Upper lobe of left lung (tissue), 4 donors: ENCODE data around the gene SUV39H2.

Experiments
- EP300 ChIP-seq, 4 donors: sonication (generic); formaldehyde crosslinking; IDR thresholded peaks; one replicate each; pipeline ENCODE4 v1.5.1; 2017; ENCODE audit warnings: antibody characterized with exemption in 4 of 4, control low read depth in 2 of 4
- POLR2A ChIP-seq, 4 donors: fragments of 450-650 bp; IDR thresholded peaks; one replicate each; pipeline ENCODE4 v1.5.1; 2016 to 2017; ENCODE audit warnings: antibody characterized with exemption in 4 of 4, mild to moderate bottlenecking in 2 of 4
- POLR2AphosphoS5 ChIP-seq, 2 donors: sonication (generic); formaldehyde crosslinking; IDR thresholded peaks; one replicate each; pipeline ENCODE4 v1.5.1; 2017; ENCODE audit warnings: antibody characterized with exemption in 2 of 2
- TF ChIP-seq, protein P1 (sequence below), 6 experiments: fragments of 450-650 bp in 4 of 6; fragments of 200-600 bp in 2 of 6; sonication (generic) in 2 of 6; IDR thresholded peaks; one replicate each; pipeline ENCODE4 v1.5.1; 2016 to 2019; ENCODE audit warnings: antibody characterized with exemption in 6 of 6

DNA sequence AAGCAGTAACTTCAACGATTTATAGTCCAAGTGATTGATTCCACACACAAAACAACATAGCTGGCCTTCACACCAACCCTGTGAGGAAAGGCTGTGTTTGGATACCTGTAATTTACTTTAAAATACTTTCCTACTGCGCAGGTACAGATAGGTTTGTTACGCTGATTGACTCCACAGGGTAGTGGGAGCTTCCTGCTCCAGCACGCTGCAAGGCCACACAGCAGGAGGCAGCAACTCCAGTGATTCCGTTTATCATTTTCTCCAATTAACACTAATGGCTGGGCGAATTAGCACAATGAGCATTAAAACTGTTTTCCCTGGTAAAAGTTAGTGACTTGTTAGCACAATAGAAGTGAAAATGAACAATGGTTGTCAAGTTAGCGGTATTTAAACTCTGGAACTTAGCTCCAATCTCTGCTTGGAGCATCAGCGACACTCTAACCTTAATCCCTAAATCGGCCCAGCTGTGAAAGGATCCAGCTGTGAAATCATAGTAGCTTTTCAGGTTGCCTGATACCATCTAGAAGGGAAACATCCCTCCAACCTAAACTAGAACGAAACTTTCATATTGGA lies 74.3 kb downstream of the SUV39H2 start:
- TF ChIP-seq, protein P1, sequence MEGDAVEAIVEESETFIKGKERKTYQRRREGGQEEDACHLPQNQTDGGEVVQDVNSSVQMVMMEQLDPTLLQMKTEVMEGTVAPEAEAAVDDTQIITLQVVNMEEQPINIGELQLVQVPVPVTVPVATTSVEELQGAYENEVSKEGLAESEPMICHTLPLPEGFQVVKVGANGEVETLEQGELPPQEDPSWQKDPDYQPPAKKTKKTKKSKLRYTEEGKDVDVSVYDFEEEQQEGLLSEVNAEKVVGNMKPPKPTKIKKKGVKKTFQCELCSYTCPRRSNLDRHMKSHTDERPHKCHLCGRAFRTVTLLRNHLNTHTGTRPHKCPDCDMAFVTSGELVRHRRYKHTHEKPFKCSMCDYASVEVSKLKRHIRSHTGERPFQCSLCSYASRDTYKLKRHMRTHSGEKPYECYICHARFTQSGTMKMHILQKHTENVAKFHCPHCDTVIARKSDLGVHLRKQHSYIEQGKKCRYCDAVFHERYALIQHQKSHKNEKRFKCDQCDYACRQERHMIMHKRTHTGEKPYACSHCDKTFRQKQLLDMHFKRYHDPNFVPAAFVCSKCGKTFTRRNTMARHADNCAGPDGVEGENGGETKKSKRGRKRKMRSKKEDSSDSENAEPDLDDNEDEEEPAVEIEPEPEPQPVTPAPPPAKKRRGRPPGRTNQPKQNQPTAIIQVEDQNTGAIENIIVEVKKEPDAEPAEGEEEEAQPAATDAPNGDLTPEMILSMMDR (IDR thresholded peaks at IDR 0.05) = no peak
- TF ChIP-seq POLR2A (IDR thresholded peaks at IDR 0.05) (no peak), POLR2AphosphoS5 (IDR thresholded peaks at IDR 0.05) (no peak), EP300 (IDR thresholded peaks at IDR 0.05) (no peak)
